PFSK-1 (cell line): ENCODE measurements around the gene PSMA2. TPM values are rescaled to one million over a fixed set of nuclear protein-coding genes. Genes with fewer than 3 reads are reported as not detected.

ENCODE experiments used
- FOXP2 ChIP-seq: optimal IDR thresholded peaks from 2 replicates; pipeline ENCODE3; 2011; ENCODE audit warnings: borderline replicate concordance, control low read depth, inconsistent platforms; ENCODE audit not compliant: insufficient read depth; ENCODE audit errors: extremely low read length, extremely low read depth
- POLR2AphosphoS5 ChIP-seq: IDR thresholded peaks from 2 replicates; pipeline ENCODE4 v1.6.1; 2012; ENCODE audit warnings: low read depth, mild to moderate bottlenecking, control low read depth, low read length, moderate library complexity
- REST ChIP-seq, 2 experiments: IDR thresholded peaks; 2 replicates each; pipeline versions ENCODE4 v1.6.1 to v1.8.0; 2011 to 2012; ENCODE audit warnings: low read depth in 2 of 2, low read length in 2 of 2, control low read depth in 1 of 2, inconsistent platforms in 1 of 2, mild to moderate bottlenecking in 1 of 2, moderate library complexity in 1 of 2; ENCODE audit not compliant: insufficient read depth in 1 of 2
- SIN3A ChIP-seq: IDR thresholded peaks from 2 replicates; pipeline ENCODE4 v1.6.1; 2012; ENCODE audit warnings: mild to moderate bottlenecking, low read length, moderate library complexity, borderline replicate concordance; ENCODE audit not compliant: insufficient read depth
- TAF1 ChIP-seq: IDR thresholded peaks from 2 replicates; pipeline ENCODE4 v1.6.1; 2012; ENCODE audit warnings: low read length, control low read depth, borderline replicate concordance; ENCODE audit not compliant: insufficient read depth
- polyA plus RNA-seq: library from polyadenylated mRNA; unstranded; fragments of >200 nt; gene quantifications from one replicate; pipeline ENCODE4 v1.2.1, GENCODE V29; 2012; ENCODE audit warnings: low read depth, missing spikeins; ENCODE audit not compliant: insufficient read length

The PSMA2 gene
- 33.9 TPM for polyA plus RNA-seq

GRCh38 chr7:42931834-42932651 lies at the start of gene PSMA2, which contains the start of gene MRPL32:
PSMA2 (minus strand) TSS chr7:42932174; CDS start chr7:42932158, 16 bp downstream.
MRPL32 (plus strand) TSS chr7:42932376; CDS start chr7:42932387, 11 bp downstream.
- TF ChIP-seq REST (IDR thresholded peaks at IDR 0.05; ENCODE audit: insufficient read depth in 1 of 2, low read depth in 2 of 2, low read length in 2 of 2) (peak; percentile 18 to 48; a peak in 1 of 4 replicates), TAF1 (peak; percentile 96), SIN3A (peak; percentile 44; the same call in 1 of the 2 replicates), FOXP2 (no peak), POLR2AphosphoS5 (peak; percentile 87)

GRCh38 chr7:42981601-42982000 lies 49.6 kb upstream of the PSMA2 start:
- TF ChIP-seq FOXP2: no peak
- no peak for TF ChIP-seq POLR2AphosphoS5
- no peak for TF ChIP-seq REST (IDR thresholded peaks at IDR 0.05; ENCODE audit: insufficient read depth in 1 of 2, low read depth in 2 of 2, low read length in 2 of 2)
- no peak for TF ChIP-seq SIN3A
- no peak for TF ChIP-seq TAF1

GRCh38 chr7:42980514-42980913 lies 48.5 kb upstream of the PSMA2 start:
- TF ChIP-seq POLR2AphosphoS5 (no peak), SIN3A (no peak), TAF1 (no peak), REST (IDR thresholded peaks at IDR 0.05; ENCODE audit: insufficient read depth in 1 of 2, low read depth in 2 of 2, low read length in 2 of 2) (no peak), FOXP2 (no peak)

- TF ChIP-seq REST (IDR thresholded peaks at IDR 0.05; ENCODE audit: insufficient read depth in 1 of 2, low read depth in 2 of 2, low read length in 2 of 2): no peak
- no peak for TF ChIP-seq FOXP2
- TF ChIP-seq POLR2AphosphoS5: no peak
- no peak for TF ChIP-seq TAF1
- no peak for TF ChIP-seq SIN3A
Observed at GRCh38 chr7:42980084-42980483, 48.1 kb upstream of the PSMA2 start.
